Kidney epithelial cell (primary cell): ENCODE results near the gene TCFL5. TPM values are rescaled to one million over a fixed set of nuclear protein-coding genes. Genes with fewer than 3 reads are reported as not detected.

Experiments
- DNase-seq: peaks from one replicate; pipeline ENCODE4 v3.0.0-alpha.2; 2010; ENCODE audit warnings: low read depth
- H3K27me3 ChIP-seq: 2 replicates; pipeline ENCODE4 v1.6.0; 2011; ENCODE audit warnings: low read length; ENCODE audit not compliant: control insufficient read depth, insufficient read depth
- H3K36me3 ChIP-seq: 2 replicates; pipeline ENCODE4 v1.5.1; 2011; ENCODE audit warnings: low read length; ENCODE audit not compliant: control insufficient read depth, insufficient read depth
- H3K4me3 ChIP-seq: 2 replicates; pipeline ENCODE4 v1.5.1; 2011; ENCODE audit warnings: low read depth, mild to moderate bottlenecking, control low read depth, low read length
- total RNA-seq: library from RNA; depleted of rRNA; stranded (reverse); fragments of >200 nt; gene quantifications from 2 replicates; pipeline ENCODE4 v1.2.3, GENCODE V29; 2015
- TF ChIP-seq, protein P1 (sequence below): IDR thresholded peaks from 2 replicates; pipeline ENCODE4 v1.5.1; 2011; ENCODE audit warnings: mild to moderate bottlenecking, moderate library complexity, low read length, control low read depth, inconsistent platforms; ENCODE audit not compliant: insufficient read depth, poor library complexity, severe bottlenecking

The TCFL5 gene
- total RNA-seq, 1 donor from 2014 or later: 5.4 TPM

DNA sequence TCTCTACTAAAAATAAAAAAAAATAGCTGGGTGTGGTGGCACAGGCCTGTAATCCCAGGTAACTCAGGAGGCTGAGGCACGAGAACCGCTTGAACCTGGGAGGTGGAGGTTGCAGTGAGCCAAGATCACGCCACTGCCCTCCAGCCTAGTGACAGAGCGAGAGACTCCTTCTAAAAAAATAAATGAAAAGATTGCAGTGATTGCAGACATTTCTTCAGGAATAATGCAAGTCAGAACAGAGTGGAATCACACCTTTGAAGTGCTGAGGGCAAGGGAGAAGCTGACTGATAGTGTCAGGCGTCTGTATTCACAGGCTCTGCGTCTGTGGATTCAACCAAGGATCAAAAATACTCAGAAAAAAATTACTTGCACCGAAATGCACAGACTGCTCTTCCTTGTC, 2.6 kb upstream of the TCFL5 start:
- Histone ChIP-seq H3K27me3 (no peaks in the 10 kb centered on the region), H3K36me3 (no peaks in the 10 kb centered on the region), H3K4me3 (no peak overlapping the region)
- no peak for DNase-seq
- TF ChIP-seq, protein P1, sequence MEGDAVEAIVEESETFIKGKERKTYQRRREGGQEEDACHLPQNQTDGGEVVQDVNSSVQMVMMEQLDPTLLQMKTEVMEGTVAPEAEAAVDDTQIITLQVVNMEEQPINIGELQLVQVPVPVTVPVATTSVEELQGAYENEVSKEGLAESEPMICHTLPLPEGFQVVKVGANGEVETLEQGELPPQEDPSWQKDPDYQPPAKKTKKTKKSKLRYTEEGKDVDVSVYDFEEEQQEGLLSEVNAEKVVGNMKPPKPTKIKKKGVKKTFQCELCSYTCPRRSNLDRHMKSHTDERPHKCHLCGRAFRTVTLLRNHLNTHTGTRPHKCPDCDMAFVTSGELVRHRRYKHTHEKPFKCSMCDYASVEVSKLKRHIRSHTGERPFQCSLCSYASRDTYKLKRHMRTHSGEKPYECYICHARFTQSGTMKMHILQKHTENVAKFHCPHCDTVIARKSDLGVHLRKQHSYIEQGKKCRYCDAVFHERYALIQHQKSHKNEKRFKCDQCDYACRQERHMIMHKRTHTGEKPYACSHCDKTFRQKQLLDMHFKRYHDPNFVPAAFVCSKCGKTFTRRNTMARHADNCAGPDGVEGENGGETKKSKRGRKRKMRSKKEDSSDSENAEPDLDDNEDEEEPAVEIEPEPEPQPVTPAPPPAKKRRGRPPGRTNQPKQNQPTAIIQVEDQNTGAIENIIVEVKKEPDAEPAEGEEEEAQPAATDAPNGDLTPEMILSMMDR: no peak

DNA sequence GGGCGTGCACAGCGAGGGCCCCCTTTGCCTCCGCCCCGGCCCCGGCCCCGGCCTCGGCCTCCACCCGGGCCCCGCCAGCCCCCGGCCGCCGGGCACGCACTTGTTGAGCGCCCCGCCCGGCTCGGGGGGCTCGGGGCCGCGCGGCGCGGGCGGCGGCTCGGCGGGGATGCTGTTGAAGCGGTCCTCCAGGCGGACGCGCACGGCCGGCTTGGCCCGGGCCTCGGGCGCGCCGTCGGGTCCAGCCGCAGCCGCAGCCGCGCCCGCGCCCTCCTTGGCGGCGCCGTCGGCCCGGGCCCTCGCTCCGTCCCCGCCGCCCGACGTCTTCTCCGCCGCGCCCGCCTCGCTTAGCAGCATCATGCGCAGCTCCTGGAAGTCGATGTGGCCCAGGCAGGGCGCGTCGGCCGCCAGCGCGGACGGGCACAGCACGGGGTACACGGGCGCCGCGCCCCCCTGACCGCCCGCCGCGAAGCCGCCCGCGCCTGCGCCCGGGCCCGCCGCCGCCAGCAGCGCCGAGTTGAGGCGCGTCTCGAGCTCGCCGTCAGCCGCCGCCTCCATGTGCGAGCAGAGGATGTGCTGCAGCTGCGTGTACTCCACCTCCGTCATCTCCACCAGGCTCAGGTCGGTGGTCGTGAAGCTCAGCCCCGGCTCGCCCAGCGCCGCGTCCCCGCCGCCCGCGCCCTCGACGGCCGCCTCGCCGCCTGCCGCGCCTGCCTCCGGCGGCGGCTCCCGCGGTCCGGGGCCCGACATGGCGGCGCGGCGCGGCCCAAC, 514 bp downstream of the TCFL5 start:
- Histone ChIP-seq H3K4me3 (peak overlapping the region; percentile 59), H3K27me3 (no peaks in the 10 kb centered on the region), H3K36me3 (no peaks in the 10 kb centered on the region)
- DNase-seq: no peak
- TF ChIP-seq, protein P1: no peak

DNA sequence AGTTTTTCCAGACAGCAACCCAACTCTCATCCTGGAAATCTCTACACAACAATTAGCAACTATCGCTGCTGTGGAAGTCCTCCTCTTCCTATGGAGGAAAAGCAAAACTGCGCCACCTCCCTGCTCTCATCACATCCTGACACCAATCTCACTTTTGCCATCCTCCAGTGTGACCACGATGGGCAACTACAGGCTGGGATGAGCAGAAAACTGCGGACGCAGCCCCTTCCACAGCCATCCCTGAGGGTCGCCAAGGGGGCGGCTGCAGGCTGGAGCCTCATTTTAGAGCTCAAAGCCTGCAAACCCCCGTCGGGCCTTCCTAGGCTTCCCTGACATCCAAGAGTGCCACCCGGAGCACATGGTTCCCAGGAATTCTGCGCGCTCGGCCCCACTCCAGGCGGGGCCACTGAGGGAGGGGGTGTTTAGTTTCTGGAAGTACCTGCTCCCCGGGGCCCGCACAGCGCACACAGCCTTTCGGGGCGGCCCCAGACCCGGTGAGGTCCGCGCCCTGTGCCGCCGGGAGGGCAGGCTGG, 1.2 kb downstream of the TCFL5 start:
- peak overlapping the region; percentile 29 for H3K4me3 ChIP-seq
- H3K27me3 ChIP-seq: no peaks in the 10 kb centered on the region
- TF ChIP-seq, protein P1: peak; percentile 1
- H3K36me3 ChIP-seq: no peaks in the 10 kb centered on the region
- DNase-seq: no peak

DNA sequence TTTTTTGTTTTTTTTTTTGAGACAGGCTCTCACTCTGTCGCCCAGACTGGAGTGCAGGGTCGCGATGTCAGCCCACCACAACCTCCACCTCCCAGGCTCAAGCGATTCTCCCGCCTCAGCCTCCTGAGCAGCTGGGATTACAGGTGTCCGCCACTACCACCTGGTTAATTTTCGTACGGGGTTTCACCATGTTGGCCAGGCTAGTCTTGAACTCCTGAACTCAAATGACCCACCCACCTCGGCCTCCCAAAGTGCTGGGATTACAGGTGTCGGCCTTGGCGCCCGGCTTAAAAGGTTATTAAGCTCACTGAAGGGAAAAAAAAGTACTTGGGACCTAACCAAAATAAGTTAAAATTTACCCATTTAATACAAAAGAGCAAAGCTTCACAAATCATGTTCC, 1.9 kb downstream of the TCFL5 start:
- Histone ChIP-seq H3K27me3 (no peaks in the 10 kb centered on the region), H3K4me3 (no peak overlapping the region)

DNA sequence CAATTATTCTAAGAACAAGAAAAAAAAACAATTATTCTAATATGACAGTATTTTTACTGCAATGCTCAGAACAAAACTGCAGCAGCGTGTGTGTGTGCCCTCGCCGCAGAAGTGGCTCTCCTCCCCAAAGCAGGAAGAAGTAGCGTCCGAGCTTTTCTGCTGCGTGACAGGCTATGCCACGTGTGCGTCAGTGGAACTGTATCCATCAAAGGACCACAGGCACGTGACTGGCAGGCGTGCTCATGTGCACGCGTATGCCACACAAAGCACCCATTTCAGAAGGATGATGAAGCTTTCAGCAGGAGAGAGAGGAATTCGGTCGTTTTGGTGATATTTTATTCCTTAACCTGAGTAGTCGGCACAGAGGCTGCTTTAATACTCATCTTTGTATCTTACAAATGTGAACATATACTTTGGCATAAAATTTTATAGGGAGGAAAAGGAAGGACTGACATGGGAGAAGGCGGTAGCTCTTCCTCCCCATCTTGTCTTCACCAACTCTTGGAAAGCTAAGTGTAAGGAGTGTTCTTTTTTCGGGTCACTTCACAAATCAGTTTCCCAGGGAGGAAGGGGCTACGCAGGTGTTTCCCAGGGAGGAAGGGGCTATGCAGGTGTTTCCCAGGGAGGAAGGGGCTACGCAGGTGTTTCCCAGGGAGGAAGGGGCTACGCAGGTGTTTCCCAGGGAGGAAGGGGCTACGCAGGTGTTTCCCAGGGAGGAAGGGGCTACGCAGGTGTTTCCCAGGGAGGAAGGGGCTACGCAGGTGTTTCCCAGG, 3.4 kb downstream of the TCFL5 start:
- Histone ChIP-seq H3K4me3 (no peak overlapping the region), H3K36me3 (no peaks in the 10 kb centered on the region), H3K27me3 (no peaks in the 10 kb centered on the region)
- DNase-seq: no peak
- TF ChIP-seq, protein P1: no peak

More for the DNA sequence above, 1.9 kb downstream of the TCFL5 start:
- TF ChIP-seq, protein P1: no peak
- DNase-seq: no peak
- H3K36me3 ChIP-seq: no peaks in the 10 kb centered on the region
